ENCODE data around the gene PDE3A.
"Not testable (repeated sequence)": the region's sequence is repeated elsewhere in the genome, so short reads cannot be mapped to it uniquely, and the experiment has no call there.

DNA sequence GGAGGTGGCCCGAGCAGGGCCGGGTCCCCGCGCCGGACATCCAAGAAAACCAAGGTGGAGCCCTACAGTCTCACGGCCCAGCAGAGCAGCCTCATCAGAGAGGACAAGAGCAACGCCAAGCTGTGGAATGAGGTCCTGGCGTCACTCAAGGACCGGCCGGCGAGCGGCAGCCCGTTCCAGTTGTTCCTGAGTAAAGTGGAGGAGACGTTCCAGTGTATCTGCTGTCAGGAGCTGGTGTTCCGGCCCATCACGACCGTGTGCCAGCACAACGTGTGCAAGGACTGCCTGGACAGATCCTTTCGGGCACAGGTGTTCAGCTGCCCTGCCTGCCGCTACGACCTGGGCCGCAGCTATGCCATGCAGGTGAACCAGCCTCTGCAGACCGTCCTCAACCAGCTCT, 184.2 kb downstream of the PDE3A start:
- TF ChIP-seq, protein P1, sequence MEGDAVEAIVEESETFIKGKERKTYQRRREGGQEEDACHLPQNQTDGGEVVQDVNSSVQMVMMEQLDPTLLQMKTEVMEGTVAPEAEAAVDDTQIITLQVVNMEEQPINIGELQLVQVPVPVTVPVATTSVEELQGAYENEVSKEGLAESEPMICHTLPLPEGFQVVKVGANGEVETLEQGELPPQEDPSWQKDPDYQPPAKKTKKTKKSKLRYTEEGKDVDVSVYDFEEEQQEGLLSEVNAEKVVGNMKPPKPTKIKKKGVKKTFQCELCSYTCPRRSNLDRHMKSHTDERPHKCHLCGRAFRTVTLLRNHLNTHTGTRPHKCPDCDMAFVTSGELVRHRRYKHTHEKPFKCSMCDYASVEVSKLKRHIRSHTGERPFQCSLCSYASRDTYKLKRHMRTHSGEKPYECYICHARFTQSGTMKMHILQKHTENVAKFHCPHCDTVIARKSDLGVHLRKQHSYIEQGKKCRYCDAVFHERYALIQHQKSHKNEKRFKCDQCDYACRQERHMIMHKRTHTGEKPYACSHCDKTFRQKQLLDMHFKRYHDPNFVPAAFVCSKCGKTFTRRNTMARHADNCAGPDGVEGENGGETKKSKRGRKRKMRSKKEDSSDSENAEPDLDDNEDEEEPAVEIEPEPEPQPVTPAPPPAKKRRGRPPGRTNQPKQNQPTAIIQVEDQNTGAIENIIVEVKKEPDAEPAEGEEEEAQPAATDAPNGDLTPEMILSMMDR (conservative IDR thresholded peaks at IDR 0.05; ENCODE audit: low read depth, low read length): not testable (repeated sequence)
- not testable (repeated sequence) for TF ChIP-seq EZH2 (IDR thresholded peaks at IDR 0.05; ENCODE audit: borderline replicate concordance, low read depth, low read length, poor library complexity, severe bottlenecking)
